ENCODE data around the gene VAV2. TPM values are rescaled to one million over a fixed set of nuclear protein-coding genes. Genes with fewer than 3 reads are reported as not detected.

The VAV2 gene
- total and polyA plus RNA-seq, 2 of the 4 experiments (the other 2 are of a cell fraction): 10.8 to 13.4 TPM

- TF ChIP-seq MAFK (IDR thresholded peaks at IDR 0.05; ENCODE audit: low read depth, low read length): no peak
- TF ChIP-seq NFE2L2 (IDR thresholded peaks at IDR 0.05; ENCODE audit: low read depth, low read length): no peak
- TF ChIP-seq MAZ (IDR thresholded peaks at IDR 0.05; ENCODE audit: borderline replicate concordance, low read depth, low read length): no peak
- TF ChIP-seq CTCF (conservative IDR thresholded peaks at IDR 0.05; ENCODE audit: low read depth, low read length): no peak
- no peak for TF ChIP-seq RAD21 (IDR thresholded peaks at IDR 0.05; ENCODE audit: low read length)
- no peak for TF ChIP-seq ELK1 (IDR thresholded peaks at IDR 0.05; ENCODE audit: borderline replicate concordance, low read depth, low read length)
- no peak for TF ChIP-seq USF2 (IDR thresholded peaks at IDR 0.05; ENCODE audit: low read depth, low read length)
- TF ChIP-seq CEBPB (IDR thresholded peaks at IDR 0.05; ENCODE audit: low read depth, low read length): no peak
- no peak for TF ChIP-seq FOS (IDR thresholded peaks at IDR 0.05; ENCODE audit: low read depth, low read length)
- TF ChIP-seq RFX5 (IDR thresholded peaks at IDR 0.05; ENCODE audit: low read depth, low read length): no peak
- no peak for TF ChIP-seq BHLHE40 (IDR thresholded peaks at IDR 0.05; ENCODE audit: low read depth, low read length)
- no peak for TF ChIP-seq CHD1 (IDR thresholded peaks at IDR 0.05; ENCODE audit: low read depth, low read length)
- TF ChIP-seq SMC3 (IDR thresholded peaks at IDR 0.05; ENCODE audit: low read depth, low read length): no peak
- TF ChIP-seq POLR2A (IDR thresholded peaks at IDR 0.05; ENCODE audit: low read depth, low read length): no peak
- no peak for TF ChIP-seq MXI1 (IDR thresholded peaks at IDR 0.05; ENCODE audit: borderline replicate concordance, low read depth, low read length)
- no peak for TF ChIP-seq RCOR1 (IDR thresholded peaks at IDR 0.05; ENCODE audit: insufficient replicate concordance, low read length)
- peak overlapping the region; percentile 58 for H2AK9ac ChIP-seq (replicated peaks; ENCODE audit: low read depth, low read length, poor library complexity)
- H4K5ac ChIP-seq (ENCODE audit: low read depth, low read length): no peak overlapping the region
- peaks cover 80% of the 10 kb centered on the region for H4K20me1 ChIP-seq (ENCODE audit: insufficient read depth, low read length)
- dilution Hi-C loops (cut with HindIII; ENCODE audit: low sequenced_read_pairs, unreplicated experiment): no loop called here
- H3K18ac ChIP-seq (ENCODE audit: low read depth, low read length): no peak overlapping the region
- in situ Hi-C loops (cut with MboI; ENCODE audit: low sequenced_read_pairs): no loop called here
- no peak for DNase-seq
- H2BK20ac ChIP-seq (ENCODE audit: low read depth, low read length): no peak overlapping the region
- H3K4me3 ChIP-seq (ENCODE audit: insufficient read depth, low read depth, low read length): no peak overlapping the region
- peak overlapping the region; percentile 2 for H2AFZ ChIP-seq (replicated peaks; ENCODE audit: low read length, poor library complexity)
- 94% methylated on average over 5 of the region's 16 CpGs; no CpG with 5 or more reads in 1 of the 2 experiments for WGBS, 2 experiments (ENCODE audit: extremely low coverage in 2 of 2, insufficient read length in 1 of 2)
- no peaks in the 10 kb centered on the region for H3K9me3 ChIP-seq (ENCODE audit: control insufficient read depth, insufficient read depth, low read length)
- H3K56ac ChIP-seq (ENCODE audit: extremely low read depth, insufficient read depth, low read length): no peak overlapping the region
- H3K14ac ChIP-seq (replicated peaks; ENCODE audit: low read depth, low read length): no peak overlapping the region
- intact Hi-C loops (cut with micrococcal nuclease): no loop called here
- H3K27ac ChIP-seq (ENCODE audit: insufficient read depth, low read length): no peak overlapping the region
- H4K91ac ChIP-seq (ENCODE audit: insufficient read depth, low read depth, low read length): no peak overlapping the region
- no peaks in the 10 kb centered on the region for H3K27me3 ChIP-seq (ENCODE audit: control insufficient read depth, insufficient read depth, low read length)
- peaks cover 33 to 87% of the 10 kb centered on the region in 2 experiments for H3K79me1 ChIP-seq (ENCODE audit: low read depth in 1 of 2, low read length in 2 of 2)
- no peak overlapping the region for H3K4me2 ChIP-seq (ENCODE audit: low read depth, low read length)
- ChIA-PET CTCF (no interaction called here), POLR2A (ENCODE audit: unreplicated experiment) (no interaction called here)
- H3K36me3 ChIP-seq (ENCODE audit: control insufficient read depth, insufficient read depth, low read length): peaks cover 2% of the 10 kb centered on the region; the same call in 1 of the 2 replicates
- H2BK120ac ChIP-seq (ENCODE audit: low read depth, low read length): no peak overlapping the region
- no TSS peak for BruUV-seq (replicated peaks)
- H2BK15ac ChIP-seq (ENCODE audit: low read depth, low read length): no peak overlapping the region
- ATAC-seq (ENCODE audit: low read depth): no peak
- H3K4ac ChIP-seq (ENCODE audit: low read depth, low read length): no peak overlapping the region
- no peak overlapping the region for H3K23ac ChIP-seq (ENCODE audit: low read depth, low read length)
- no peak overlapping the region for H3K9ac ChIP-seq (ENCODE audit: low read depth, low read length)
- no peak overlapping the region for H2AK5ac ChIP-seq (ENCODE audit: low read depth, low read length)
- 0 out of 2 replicates have a peak, but pooled peaks cover 6% of the 10 kb centered on the region for H3K9me1 ChIP-seq (ENCODE audit: insufficient read depth, low read length)
- H2BK5ac ChIP-seq (ENCODE audit: low read depth, low read length, poor library complexity, severe bottlenecking): no peak overlapping the region
- H4K8ac ChIP-seq (ENCODE audit: low read depth in 2 of 2, low read length in 2 of 2): no peak overlapping the region
- H3K4me1 ChIP-seq (ENCODE audit: control insufficient read depth, insufficient read depth, low read length): peaks cover 6% of the 10 kb centered on the region
Measured at GRCh38 chr9:133948131-133948530, 44.0 kb downstream of the VAV2 start.
